Measurements from ENCODE around the gene CDC42. TPM values are rescaled to one million over a fixed set of nuclear protein-coding genes. Genes with fewer than 3 reads are reported as not detected.
"Not testable (repeated sequence)": the region's sequence is repeated elsewhere in the genome, so short reads cannot be mapped to it uniquely, and the experiment has no call there.

Gene CDC42
- total RNA-seq = 164 TPM
- long read RNA-seq, partial matches to known transcripts = 8 of 35 reads
- long read RNA-seq, other reads (novel, unspliced or antisense) = 23 of 35 reads

GRCh38 chr1:22052115-22053016, at the start of gene CDC42:
CDC42 (plus strand) TSS chr1:22052709; CDS start chr1:22078479, 25,770 bp downstream.
- intact Hi-C loops (cut with DNase I) = loop anchor here (1.0 kb wide), 1 partner anchor 27 kb away; no protein-coding TSS in a partner anchor
- DNase-seq (ENCODE audit: low spot score) = peak; percentile 99

- intact Hi-C loops (cut with DNase I); DNase-seq (ENCODE audit: low spot score): not testable (repeated sequence)
Observed at GRCh38 chr1:22002875-22003274, 49.6 kb upstream of the CDC42 start.

GRCh38 chr1:22003959-22004358, 48.5 kb upstream of the CDC42 start:
- not testable (repeated sequence) for DNase-seq (ENCODE audit: low spot score)

GRCh38 chr1:22005261-22006149, 47.0 kb upstream of the CDC42 start:
- intact Hi-C loops (cut with DNase I) = not testable (repeated sequence)

More at GRCh38 chr1:22003959-22004358, 48.5 kb upstream of the CDC42 start:
- intact Hi-C loops (cut with DNase I) = not testable (repeated sequence)

GRCh38 chr1:22006736-22007135, 45.8 kb upstream of the CDC42 start:
- intact Hi-C loops (cut with DNase I); DNase-seq (ENCODE audit: low spot score): not testable (repeated sequence)

More at GRCh38 chr1:22005261-22006149, 47.0 kb upstream of the CDC42 start:
- DNase-seq (ENCODE audit: low spot score) = not testable (repeated sequence)

- DNase-seq (ENCODE audit: low spot score); intact Hi-C loops (cut with DNase I): not testable (repeated sequence)
Observed at GRCh38 chr1:22007262-22007661, 45.2 kb upstream of the CDC42 start.

- DNase-seq (ENCODE audit: low spot score); intact Hi-C loops (cut with DNase I): not testable (repeated sequence)
Observed at GRCh38 chr1:22009566-22009965, 42.9 kb upstream of the CDC42 start.

GRCh38 chr1:22012752-22013151, 39.8 kb upstream of the CDC42 start:
- intact Hi-C loops (cut with DNase I) = not testable (repeated sequence)

GRCh38 chr1:22014575-22015206, 37.8 kb upstream of the CDC42 start:
- intact Hi-C loops (cut with DNase I) = not testable (repeated sequence)

More at GRCh38 chr1:22012752-22013151, 39.8 kb upstream of the CDC42 start:
- not testable (repeated sequence) for DNase-seq (ENCODE audit: low spot score)

GRCh38 chr1:22018583-22019559, 33.6 kb upstream of the CDC42 start:
- DNase-seq (ENCODE audit: low spot score) = no peak

More at GRCh38 chr1:22014575-22015206, 37.8 kb upstream of the CDC42 start:
- not testable (repeated sequence) for DNase-seq (ENCODE audit: low spot score)

GRCh38 chr1:22021061-22021460, 31.4 kb upstream of the CDC42 start:
- intact Hi-C loops (cut with DNase I) = no loop called here
- no peak for DNase-seq (ENCODE audit: low spot score)

More at GRCh38 chr1:22018583-22019559, 33.6 kb upstream of the CDC42 start:
- intact Hi-C loops (cut with DNase I) = no loop called here

- no peak for DNase-seq (ENCODE audit: low spot score)
- intact Hi-C loops (cut with DNase I) = loop anchor here (1.0 to 5.0 kb wide), 2 partner anchors 28 to 393 kb away; partner anchors contain the start of gene CDC42
Observed at GRCh38 chr1:22024485-22025367, 27.8 kb upstream of the CDC42 start.

- peak; percentile 94 for DNase-seq (ENCODE audit: low spot score)
- intact Hi-C loops (cut with DNase I) = loop anchor here (1.0 to 5.0 kb wide), 2 partner anchors 27 to 392 kb away; partner anchors contain the start of gene CDC42
Observed at GRCh38 chr1:22025368-22026155, 26.9 kb upstream of the CDC42 start.

GRCh38 chr1:22026924-22027289, 25.6 kb upstream of the CDC42 start:
- intact Hi-C loops (cut with DNase I) = loop anchor here (5.0 kb wide), 1 partner anchor 390 kb away; no protein-coding TSS in a partner anchor
- no peak for DNase-seq (ENCODE audit: low spot score)

GRCh38 chr1:22030057-22030456, 22.5 kb upstream of the CDC42 start:
- no peak for DNase-seq (ENCODE audit: low spot score)
- intact Hi-C loops (cut with DNase I) = loop anchor here (10.0 kb wide), 1 partner anchor 245 kb away; no protein-coding TSS in a partner anchor

GRCh38 chr1:22030473-22030872, 22.0 kb upstream of the CDC42 start:
- no peak for DNase-seq (ENCODE audit: low spot score)
- intact Hi-C loops (cut with DNase I) = loop anchor here (10.0 kb wide), 1 partner anchor 244 kb away; no protein-coding TSS in a partner anchor
